Activated CD4-positive, alpha-beta T cell treated with anti-CD3 and anti-CD28 coated beads for 24 hours (primary cell): ENCODE measurements around the gene MBNL1.

Experiments
- DNase-seq, 2 donors: peaks; one replicate each; pipeline ENCODE4 v3.0.0-alpha.2; 2020; ENCODE audit warnings: low read depth in 2 of 2

The MBNL1 gene, protein sequence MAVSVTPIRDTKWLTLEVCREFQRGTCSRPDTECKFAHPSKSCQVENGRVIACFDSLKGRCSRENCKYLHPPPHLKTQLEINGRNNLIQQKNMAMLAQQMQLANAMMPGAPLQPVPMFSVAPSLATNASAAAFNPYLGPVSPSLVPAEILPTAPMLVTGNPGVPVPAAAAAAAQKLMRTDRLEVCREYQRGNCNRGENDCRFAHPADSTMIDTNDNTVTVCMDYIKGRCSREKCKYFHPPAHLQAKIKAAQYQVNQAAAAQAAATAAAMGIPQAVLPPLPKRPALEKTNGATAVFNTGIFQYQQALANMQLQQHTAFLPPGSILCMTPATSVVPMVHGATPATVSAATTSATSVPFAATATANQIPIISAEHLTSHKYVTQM

DNA sequence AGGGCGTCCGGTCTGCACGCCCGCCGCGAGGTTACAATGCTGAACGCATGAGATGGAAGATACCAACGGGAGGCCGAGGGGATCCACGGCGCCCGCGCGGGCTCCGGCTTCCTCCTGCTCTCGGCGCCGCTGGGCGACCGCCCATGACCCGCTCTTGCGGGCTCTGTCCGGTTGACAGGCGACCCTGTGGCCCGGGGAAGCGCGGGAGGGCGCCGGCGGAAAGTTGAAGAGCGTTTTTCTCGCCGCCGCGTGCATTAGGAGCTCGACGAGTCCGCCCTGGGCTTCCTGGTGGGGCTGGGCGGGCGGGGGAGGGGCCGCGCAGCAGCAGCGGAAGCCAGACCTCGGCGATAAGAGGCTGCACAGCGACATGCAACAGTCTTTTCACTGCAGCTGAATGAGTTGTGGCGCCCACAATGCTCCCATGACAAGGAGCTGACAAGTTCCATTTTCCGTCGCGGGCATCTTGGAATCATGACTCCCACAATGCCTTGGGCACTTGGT is at the start of gene MBNL1:
Gene MBNL1 (plus strand): TSS at position 375 of the 501 bp plus-strand sequence. CDS start 31,265 bp downstream, outside the sequence.
- peak; percentile 66 to 71 for DNase-seq

DNA sequence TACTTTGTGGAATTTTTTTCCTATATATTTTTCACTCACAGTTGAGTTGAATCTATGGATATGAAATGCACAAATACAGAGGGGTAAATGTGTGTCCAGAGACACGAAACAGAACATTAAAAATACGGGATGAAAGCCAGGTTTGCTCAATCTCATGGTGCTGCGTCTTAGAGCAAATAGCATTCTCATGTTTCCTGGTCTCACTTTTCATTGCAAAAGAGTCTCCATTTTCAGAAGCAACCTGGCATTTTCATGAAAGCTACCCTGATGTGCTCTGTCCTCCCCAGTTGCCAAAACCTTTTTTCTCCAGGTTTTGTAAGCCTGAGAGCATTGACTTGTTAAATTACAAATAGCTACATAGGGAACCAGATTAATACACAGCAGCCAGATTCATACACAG is 49.5 kb upstream of the MBNL1 start:
- DNase-seq: no peak

DNA sequence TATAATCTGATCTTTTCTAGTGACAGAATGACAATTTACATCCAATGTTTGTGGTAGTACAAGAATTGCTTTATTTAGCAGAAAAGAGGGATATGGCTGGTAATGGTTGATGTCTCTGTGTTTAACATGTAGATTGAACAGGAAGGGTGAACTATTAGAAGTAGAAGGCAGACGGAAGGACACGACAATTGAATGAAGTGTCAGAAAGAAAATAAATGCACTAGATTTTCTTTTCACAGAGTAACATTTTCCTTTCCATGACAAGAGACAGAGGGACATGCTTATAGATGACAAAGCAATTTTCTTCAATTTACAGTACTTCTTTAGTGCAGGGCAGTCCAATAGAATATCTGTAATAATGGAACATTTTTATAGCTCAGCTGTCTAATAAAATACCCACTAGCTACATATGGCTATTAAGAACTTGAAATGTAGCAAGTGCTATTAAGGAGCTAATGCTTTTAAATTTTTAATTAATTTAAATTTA is 48.9 kb upstream of the MBNL1 start:
- no peak for DNase-seq

DNA sequence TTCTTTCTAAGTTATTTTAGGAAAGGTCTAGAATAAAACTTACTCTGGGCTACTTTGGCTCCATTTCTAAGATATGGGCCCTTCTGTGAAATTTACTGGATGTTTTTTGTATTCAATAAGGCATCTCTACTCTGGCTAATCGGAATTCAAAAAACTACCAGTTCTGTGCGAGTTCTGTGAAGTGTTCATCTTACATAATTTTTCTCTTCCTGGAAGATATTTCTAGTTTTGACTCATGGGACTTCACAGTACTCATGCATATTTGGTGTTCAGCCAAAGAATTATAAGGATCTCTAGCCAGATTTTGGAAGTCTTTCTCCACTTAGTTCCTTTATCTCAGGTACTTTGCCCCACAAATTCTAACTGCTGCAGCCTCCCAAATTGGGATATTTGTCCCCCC is 46.4 kb upstream of the MBNL1 start:
- DNase-seq: no peak

DNA sequence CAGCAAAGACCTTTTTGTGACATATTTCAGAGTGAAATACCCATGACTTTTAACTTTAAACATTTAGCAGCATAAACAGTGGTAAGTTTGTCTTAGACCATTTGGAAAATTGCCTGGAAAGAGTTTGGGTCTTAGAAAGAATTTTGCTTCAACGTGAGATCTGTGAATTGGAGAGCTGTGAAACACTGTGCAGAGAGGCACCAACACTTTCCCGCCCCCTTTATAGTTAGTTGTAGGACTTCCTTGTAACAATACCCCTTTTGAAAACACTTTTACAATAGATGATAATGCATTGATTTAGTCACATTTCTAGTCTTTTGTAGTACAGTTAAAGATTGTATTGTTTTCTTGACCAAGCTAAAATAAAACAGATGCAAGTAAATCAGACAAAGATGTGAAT is 43.5 kb upstream of the MBNL1 start:
- no peak for DNase-seq

DNA sequence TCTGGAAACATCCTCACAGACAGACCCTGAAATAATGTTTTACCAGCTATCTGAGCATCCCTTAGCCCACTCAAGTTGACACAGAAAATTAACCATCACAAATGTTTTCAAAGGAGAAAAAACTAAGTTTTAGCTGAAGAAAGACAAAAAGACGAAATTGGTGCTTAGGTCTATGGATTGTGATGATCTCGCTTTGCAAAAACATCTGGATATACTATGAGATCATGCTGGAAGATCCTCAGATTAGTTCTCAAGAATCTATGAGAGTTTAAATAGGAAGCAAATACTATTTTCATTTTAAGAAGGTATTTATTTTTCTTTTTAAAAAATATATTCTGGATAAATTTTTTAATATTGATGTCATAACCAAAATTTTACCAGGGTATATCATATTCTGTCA is 42.6 kb upstream of the MBNL1 start:
- no peak for DNase-seq

DNA sequence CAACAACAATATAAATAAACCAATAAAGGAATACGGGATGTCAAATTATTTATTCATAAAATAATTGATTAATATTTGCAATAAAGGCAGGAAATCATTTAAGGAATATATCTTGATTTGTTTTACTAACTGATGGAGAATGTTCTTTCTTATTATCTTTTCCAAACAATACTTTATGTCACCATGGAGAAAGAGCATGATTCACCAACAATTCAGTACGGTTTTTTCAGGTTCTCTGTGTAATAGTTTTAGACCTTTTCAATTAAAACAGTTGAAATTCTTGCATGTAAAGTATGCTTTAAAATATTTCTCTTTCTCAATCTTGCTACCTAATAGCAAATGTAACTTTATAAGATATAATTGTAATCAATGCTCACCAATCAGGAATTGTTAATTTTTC is 41.7 kb upstream of the MBNL1 start:
- DNase-seq: no peak

DNA sequence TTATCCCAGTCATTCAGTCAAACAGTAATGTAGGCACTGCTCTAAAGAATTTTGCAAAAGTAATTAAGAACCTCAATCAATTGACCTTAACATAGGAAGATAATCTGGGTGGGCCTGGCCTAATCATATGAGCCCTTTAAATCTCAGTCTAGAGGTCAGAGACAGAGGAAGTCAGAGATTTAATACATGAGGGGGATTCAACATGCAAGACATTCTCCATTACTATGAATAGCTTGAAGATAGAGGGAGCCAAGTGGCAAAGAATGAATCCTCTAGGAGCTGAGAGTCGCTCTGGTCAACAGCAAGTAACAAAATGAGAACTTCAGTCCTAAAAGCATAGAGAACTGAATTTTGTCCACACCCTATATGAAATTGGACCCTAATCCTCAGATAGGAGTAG is 39.0 kb upstream of the MBNL1 start:
- DNase-seq: no peak

DNA sequence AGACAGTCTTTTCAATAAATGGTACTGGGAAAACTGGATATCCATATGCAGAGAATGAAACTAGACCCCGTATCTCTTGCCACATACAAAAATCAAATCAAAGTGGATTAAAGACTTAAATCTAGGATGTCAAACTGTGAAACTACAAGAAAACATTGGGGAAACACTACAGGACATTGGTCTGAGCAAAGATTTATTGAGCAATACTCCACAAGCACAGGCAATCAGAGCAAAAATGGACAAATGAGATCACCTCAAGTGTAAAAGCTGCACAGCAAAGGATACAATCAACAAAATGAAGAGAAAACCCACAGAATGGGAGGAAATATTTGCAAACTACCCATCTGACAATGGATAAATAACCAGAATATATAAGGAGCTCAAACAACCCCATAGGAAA is 38.4 kb upstream of the MBNL1 start:
- DNase-seq: no peak

DNA sequence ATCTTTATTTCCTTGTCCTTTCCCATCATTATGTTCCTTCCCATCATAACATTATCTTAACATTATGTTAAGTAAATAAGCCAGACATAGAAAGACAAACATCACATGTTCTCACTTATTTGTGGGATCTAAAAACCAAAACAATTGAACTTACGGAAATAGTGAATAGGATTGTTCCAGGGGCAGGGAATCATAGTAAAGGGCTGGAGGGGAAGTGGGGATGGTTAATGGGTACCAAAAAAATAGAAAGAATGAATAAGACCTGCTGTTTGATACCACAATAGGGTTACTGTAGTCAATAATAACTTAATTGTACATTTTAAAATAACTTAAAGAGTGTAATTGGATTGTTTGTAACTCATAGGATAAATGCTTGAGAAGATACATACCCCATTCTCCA is 36.7 kb upstream of the MBNL1 start:
- no peak for DNase-seq

DNA sequence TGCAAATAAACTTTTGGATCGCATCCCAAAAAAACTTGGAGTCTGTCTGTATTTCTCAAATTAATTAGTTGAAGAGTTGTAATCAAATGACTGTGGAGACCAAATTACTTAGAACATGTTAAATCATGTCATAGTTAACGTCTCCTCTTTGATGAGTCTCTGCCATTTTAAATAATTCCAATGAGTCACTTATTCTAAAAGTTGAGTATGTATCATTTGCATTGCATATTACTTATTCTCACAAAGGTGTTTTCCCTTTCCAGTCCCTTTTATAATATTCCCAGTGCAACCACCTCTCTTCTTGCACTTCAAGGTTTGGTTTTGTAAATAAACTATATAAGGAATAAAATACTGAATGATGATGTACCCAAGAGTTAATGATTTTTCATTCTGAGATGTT is 36.0 kb upstream of the MBNL1 start:
- DNase-seq: no peak

DNA sequence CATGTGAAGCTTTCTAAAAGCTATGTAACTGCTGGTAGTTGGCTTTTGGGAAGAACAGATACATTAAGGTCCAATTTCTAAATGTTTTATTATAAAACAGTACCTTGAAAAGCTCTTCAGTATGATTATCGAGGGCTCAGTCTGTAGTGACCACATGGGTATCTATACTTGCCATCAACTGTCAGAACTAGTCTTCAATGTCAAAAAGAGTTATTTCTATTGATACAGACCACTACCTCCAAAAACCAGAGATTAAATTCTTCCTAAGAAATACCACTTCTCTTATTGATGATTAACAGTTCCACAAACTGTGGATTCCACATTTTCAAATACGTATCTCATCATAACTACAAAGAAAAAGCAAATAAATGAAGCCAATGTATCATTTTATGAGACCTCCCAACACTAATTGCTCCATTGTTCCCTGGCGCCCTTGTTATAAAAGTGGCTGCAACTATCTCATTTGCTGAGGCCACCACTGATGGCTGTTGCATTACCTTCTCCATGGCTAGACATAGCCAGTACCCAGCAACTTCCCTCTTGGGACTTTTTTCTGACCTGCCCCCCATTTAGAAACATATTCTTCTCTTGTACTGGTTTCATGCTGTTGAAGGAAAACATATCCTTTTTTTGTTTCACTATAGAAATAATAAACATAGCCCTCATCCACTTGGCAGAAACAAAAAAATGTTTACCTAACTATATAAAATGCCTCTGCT is 33.9 kb upstream of the MBNL1 start:
- DNase-seq: no peak

DNA sequence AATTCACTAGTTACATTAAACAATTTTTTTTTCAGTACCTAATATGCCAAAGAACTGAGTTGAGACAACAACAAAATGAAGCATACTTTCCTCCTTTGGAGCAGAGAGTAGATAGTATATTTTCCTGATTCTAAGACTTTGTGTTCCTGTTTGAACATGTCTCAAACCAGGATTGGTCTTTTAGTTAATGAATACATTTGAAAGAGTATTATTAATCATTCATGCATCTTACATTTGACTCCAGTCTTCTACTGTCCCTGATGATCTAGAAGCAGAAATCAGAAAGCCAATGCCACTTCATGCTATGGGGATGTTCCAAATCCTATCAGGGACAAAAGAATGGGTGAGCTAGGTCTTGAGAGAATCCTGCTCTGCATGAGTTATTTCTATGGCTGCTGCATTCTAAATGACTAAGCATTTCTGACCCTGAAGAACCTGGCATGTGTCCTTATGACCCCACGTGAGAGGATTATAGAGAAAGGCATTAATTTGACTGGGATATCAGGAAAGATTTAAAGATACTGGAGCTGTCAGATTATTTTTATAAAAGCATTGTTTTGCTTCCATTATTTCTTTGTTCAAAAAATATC is 32.9 kb upstream of the MBNL1 start:
- no peak for DNase-seq

DNA sequence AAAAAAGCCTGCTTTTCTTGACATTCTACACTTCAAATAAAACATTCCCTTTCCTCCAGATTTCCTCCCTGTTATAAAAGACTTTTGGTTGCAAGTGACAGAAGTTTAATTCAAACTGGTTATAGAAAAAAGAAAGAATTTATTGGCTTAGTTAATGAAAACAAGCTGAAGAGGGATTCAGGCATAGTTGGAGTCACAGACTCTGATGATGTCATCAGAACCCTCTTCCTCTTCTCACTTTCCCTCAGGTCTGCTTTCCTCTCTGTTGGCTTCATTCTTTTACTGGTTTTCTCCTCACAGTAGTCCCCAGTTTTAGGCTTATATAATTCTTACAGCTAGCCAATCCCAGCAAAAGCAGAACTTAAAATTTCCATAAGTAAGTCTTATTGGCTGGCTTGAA is 32.0 kb upstream of the MBNL1 start:
- no peak for DNase-seq

DNA sequence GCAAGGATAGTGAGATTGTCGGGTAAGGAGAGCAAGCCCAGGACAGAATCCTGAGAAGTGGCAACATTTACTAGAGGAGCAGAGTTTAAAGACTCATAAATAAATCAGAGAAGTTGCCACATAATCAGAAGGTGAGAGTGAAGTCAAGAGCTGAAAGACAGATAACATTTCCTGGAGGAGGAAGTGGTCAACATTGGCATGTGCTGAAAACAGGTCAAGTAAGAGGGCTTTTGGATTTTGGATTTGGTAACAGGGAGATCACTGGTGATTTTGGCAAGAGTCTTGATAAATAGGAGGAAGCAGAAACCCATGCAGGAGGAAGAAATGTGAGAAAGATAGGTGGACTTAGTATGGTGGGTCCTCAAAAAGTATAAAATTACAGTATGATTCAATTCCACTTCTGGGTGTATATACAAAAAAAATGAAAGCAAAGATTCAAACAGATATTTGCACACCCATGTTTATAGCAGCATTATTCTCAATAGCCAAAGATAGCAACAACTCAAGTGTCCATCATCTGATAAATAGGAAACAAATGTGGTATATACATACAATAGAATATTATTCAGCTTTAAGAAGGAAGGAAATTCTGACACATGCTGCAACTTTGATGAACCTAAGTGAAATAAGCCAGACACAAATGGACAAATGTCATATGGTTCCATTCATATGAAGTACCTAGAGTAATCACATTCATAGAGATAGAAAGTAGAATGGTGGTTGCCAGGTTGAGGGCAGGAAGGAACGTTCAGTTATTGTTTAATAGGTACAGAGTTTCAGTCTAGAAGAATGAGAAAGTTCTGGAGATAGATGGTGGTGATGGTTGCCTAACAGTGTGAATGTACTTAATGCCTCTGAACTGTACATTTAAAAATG is 27.3 kb upstream of the MBNL1 start:
- no peak for DNase-seq

DNA sequence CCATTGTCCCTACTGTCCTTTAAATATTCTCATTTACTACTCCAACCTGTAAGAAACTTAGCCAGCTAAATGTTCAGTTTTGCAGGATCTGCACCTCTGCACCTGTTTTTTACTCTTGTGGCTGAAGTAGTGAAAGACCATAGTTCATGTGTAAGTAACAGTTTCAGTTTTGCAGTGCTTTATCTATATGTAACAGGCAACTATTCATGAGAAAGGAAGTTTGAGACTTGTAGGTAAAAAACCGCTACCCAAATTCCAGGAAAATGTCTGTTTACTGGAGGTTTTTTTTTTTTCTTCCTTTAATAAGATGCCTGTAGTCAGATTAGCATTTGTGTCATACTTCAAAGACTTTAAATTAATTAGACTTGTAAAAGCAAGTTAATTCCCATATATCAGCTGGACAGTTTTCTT is 25.4 kb upstream of the MBNL1 start:
- no peak for DNase-seq

DNA sequence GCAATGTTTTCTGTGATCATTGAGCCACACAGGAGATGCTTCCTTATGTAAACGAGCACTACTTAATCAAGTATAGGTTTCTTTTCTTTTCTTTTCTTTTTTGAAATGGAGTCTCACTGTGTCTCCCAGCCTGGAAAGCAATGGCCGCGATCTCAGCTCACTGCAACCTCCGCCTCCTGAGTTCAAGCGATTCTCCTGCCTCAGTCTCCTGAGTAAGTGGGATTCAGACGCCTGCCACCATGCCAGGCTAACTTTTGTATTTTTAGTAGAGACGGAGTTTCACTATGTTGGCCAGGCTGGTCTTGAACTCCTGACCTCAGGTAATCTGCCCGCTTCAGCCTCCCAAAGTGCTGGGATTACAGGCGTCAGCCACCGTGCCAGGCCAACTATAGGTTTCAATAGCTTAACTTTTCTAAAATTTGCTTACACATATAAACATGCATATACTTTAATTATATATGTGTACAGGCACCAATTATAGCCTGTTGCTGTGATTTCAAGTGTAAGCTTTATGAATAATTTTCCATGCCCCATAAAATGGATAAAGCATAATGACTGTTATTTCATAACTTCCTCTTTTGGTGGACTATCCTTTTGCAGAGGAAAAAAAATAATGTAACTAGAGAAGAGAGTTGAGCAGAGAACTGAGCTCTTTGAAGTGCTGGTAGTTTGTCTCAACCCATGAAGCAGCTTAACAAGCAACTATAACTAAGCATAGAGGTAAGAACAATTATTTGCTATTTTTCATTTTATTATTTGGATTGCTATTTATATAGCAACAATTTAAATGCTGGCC is 24.8 kb upstream of the MBNL1 start:
- DNase-seq: no peak

DNA sequence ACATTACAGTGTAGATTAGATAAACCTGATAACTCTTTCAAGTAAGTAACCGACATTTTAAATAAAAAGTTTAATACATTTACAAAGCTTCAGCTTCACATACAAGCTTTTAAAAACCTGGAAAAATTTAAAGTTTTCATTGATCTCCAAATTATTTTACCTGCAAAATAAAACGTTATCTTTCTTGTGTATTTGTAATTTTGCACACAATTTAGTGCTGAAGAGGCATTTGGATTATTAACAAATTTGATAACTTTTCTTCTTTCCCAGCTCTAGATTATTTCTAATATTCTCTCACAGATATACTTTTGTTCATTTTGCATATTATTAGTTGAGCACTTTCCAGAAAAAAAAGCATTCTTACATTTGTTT is 24.2 kb upstream of the MBNL1 start:
- DNase-seq: no peak

DNA sequence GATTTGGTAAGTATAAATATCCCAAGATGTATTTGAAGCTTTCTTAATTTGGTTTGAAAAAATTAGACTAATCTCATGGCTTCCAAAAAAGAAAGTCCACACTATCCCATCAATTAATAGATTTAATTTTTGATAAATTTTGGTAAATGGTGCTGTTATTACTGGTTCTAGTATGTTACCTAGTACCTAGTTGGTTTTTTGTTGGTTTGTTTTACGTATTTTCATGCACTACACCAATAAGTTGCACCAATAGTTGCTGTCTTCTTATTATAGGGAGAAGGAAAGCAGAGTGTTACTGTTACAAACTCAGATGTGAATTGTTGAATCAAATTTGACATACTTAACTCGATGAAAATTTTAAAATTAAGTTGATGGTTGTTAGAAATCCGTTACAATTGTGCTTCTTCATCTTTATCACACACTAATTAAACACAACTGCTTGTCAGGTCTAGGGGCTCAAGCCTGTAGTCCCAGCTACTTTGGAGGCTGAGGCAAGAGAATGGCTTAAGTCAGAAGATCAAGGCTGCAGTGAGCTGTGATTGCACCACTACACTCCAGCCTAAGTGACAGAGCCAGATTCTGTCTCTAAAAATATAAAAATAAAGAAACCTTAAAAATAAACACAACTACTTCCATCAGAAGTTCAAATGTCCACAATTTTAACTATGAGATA is 23.1 kb upstream of the MBNL1 start:
- DNase-seq: no peak

DNA sequence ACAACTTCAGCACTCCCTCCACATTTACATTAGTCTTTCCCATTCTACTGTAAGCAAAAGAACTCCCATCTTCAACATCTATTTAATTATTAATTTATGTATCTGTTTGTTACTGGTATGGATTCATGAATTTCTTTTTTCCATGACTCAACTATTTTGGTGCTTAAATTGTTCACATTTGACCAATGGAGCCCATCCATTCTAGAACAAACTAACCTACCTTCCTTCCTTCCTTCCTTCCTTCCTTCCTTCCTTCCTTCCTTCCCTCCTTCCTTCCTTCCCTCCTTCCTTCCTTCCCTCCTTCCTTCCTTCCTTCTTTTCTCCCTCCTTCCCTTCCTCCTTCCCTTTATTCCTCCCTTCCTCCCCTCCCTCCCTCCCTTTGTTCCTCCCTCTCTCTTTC is 16.8 kb upstream of the MBNL1 start:
- no peak for DNase-seq
